Occipital lobe (tissue), 2 donors: ENCODE data around the gene SUDS3. TPM values are rescaled to one million over a fixed set of nuclear protein-coding genes. Genes with fewer than 3 reads are reported as not detected.
"Not testable (repeated sequence)": the region's sequence is repeated elsewhere in the genome, so short reads cannot be mapped to it uniquely, and the experiment has no call there.

Experiments
- DNase-seq: peaks from one replicate; lab custom pipeline; 2025; lab: John Stamatoyannopoulos, UW
- total RNA-seq: library from RNA; depleted of rRNA; stranded (reverse); fragments of >200 nt; gene quantifications from one replicate; pipeline ENCODE4 v1.2.3, GENCODE V29; 2014

SUDS3 gene
- total RNA-seq, 1 donor from 2014 or later, result 67.2 TPM

GRCh38 chr12:118397708-118398440 is 21.5 kb downstream of the SUDS3 start:
- no peak for DNase-seq

GRCh38 chr12:118398524-118398923 is 22.2 kb downstream of the SUDS3 start:
- DNase-seq, result no peak

- DNase-seq, result no peak
Measured at GRCh38 chr12:118398940-118399339, 22.6 kb downstream of the SUDS3 start.

- DNase-seq, result no peak
Measured at GRCh38 chr12:118402251-118402650, 25.9 kb downstream of the SUDS3 start.

- peak; percentile 8 for DNase-seq
Measured at GRCh38 chr12:118404876-118405521, 28.6 kb downstream of the SUDS3 start.

- DNase-seq, result not testable (repeated sequence)
Measured at GRCh38 chr12:118408241-118408640, 31.9 kb downstream of the SUDS3 start.

GRCh38 chr12:118409834-118410233 is 33.5 kb downstream of the SUDS3 start:
- DNase-seq, result no peak

- no peak for DNase-seq
Measured at GRCh38 chr12:118417942-118418341, 41.6 kb downstream of the SUDS3 start.

GRCh38 chr12:118418385-118419057 is 42.2 kb downstream of the SUDS3 start:
- DNase-seq, result no peak

- no peak for DNase-seq
Measured at GRCh38 chr12:118420673-118421072, 44.3 kb downstream of the SUDS3 start.

GRCh38 chr12:118424884-118425283 is 48.5 kb downstream of the SUDS3 start:
- no peak for DNase-seq

- no peak for DNase-seq
Measured at GRCh38 chr12:118425364-118425763, 49.0 kb downstream of the SUDS3 start.

GRCh38 chr12:118427819-118428218 is 51.5 kb downstream of the SUDS3 start:
- no peak for DNase-seq

GRCh38 chr12:118428643-118429042 is 52.3 kb downstream of the SUDS3 start:
- no peak for DNase-seq

GRCh38 chr12:118429688-118430383 is 53.5 kb downstream of the SUDS3 start:
- DNase-seq, result no peak

- DNase-seq, result no peak
Measured at GRCh38 chr12:118430516-118430915, 54.2 kb downstream of the SUDS3 start.

- no peak for DNase-seq
Measured at GRCh38 chr12:118432812-118433545, 56.6 kb downstream of the SUDS3 start.

GRCh38 chr12:118436002-118436730 is 59.8 kb downstream of the SUDS3 start:
- no peak for DNase-seq

GRCh38 chr12:118436986-118437385 is 60.6 kb downstream of the SUDS3 start:
- DNase-seq, result no peak

GRCh38 chr12:118439068-118439467 is 62.7 kb downstream of the SUDS3 start:
- DNase-seq, result no peak

- no peak for DNase-seq
Measured at GRCh38 chr12:118446247-118446646, 69.9 kb downstream of the SUDS3 start.
